Omental fat pad (tissue), 4 donors: ENCODE data around the gene DUSP9. TPM values are rescaled to one million over a fixed set of nuclear protein-coding genes. Genes with fewer than 3 reads are reported as not detected.

Source experiments
- ATAC-seq: fragments of 150-250 bp; one replicate; pipeline ENCODE4 v1.9.1; 2016; ENCODE audit warnings: mild to moderate bottlenecking, moderate library complexity; ENCODE audit not compliant: low FRiP score
- DNase-seq: peaks from one replicate; pipeline ENCODE4 v3.0.0-alpha.2; 2019; ENCODE audit warnings: low spot score
- CTCF ChIP-seq, 3 donors: fragments of 450-650 bp; IDR thresholded peaks; one replicate each; pipeline ENCODE4 v1.5.1; 2016 to 2017; ENCODE audit warnings: antibody characterized with exemption in 3 of 3, mild to moderate bottlenecking in 3 of 3, moderate library complexity in 2 of 3
- total RNA-seq, 4 donors: library from RNA; depleted of rRNA; stranded (reverse); fragments of >200 nt; gene quantifications; one replicate each; pipeline ENCODE4 v1.1.0, GENCODE V29; 2016

DUSP9 gene
- total RNA-seq, 4 donors from 2014 or later, result 0.48 to 2.3 TPM; not detected in 2

DNA sequence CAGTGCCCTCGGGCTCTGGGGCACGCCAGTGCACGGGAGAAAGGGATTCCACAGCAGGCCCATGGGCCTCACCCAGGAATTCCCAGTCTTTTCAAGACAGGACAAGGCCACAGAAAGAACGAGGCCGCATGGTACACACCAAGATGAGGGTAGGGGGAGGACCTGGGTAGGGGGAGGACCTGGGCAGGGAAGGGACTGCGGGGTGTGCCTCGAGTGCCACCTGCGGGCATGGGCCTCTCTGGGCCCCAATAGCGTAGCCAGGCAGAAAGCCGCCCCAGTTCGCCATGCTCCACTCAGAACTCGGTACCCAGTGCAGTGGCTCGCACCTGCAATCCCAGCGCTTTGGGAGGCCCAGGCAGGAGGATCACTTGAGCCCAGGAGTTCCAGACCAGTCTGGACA lies 14.0 kb upstream of the DUSP9 start:
- DNase-seq, result no peak
- ATAC-seq, result peak; percentile 4
- TF ChIP-seq CTCF (IDR thresholded peaks at IDR 0.05), result no peak

- DNase-seq (no peak), ATAC-seq (no peak)
- no peak for TF ChIP-seq CTCF (IDR thresholded peaks at IDR 0.05)
Observed at GRCh38 chrX:153633607-153634180, 13.3 kb upstream of the DUSP9 start.

DNA sequence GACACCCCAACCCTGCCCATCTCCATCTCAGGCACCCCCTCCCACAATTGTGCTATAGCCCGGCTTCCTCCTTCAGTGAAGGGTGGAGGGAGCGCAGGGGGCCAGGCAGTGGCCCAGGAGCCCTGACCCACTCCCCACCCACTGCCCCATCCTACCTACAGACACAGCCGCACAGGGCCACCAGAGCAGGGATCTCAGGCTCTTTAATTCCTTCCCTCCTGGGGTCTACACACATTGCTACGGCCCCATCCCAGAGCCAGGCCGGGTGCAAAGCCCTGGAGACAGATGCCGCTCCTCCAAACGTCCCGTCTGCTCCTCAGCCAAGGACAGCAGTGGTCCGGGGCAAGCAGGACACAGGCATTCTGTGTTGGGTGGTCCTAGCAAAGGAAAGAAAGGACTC lies 12.8 kb upstream of the DUSP9 start:
- no peak for DNase-seq
- no peak for ATAC-seq
- no peak for TF ChIP-seq CTCF (IDR thresholded peaks at IDR 0.05)

GRCh38 chrX:153634832-153635231 lies 12.2 kb upstream of the DUSP9 start:
- TF ChIP-seq CTCF (IDR thresholded peaks at IDR 0.05), result no peak
- DNase-seq (no peak), ATAC-seq (no peak)

DNA sequence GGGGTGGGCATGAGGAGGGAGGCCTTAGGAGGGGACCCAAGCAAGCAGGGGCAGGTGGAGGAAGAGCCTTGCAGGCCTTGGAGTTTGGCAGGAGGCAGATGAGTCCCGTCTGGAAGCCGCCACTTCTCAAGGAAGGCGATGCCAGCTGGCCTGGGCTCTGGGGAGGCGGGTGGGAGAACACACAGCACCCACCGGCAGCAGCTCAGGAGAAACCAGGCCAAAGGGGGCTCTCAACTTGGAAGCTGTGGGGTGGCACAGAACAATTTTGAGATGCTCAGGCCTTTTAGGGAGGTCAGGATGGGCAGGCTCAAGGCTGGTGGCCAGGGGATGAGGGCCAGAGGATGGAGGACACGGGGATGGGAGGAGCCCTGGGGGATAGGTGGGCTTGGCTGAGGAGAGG lies 11.6 kb upstream of the DUSP9 start:
- no peak for ATAC-seq
- no peak for DNase-seq
- no peak for TF ChIP-seq CTCF (IDR thresholded peaks at IDR 0.05)

DNA sequence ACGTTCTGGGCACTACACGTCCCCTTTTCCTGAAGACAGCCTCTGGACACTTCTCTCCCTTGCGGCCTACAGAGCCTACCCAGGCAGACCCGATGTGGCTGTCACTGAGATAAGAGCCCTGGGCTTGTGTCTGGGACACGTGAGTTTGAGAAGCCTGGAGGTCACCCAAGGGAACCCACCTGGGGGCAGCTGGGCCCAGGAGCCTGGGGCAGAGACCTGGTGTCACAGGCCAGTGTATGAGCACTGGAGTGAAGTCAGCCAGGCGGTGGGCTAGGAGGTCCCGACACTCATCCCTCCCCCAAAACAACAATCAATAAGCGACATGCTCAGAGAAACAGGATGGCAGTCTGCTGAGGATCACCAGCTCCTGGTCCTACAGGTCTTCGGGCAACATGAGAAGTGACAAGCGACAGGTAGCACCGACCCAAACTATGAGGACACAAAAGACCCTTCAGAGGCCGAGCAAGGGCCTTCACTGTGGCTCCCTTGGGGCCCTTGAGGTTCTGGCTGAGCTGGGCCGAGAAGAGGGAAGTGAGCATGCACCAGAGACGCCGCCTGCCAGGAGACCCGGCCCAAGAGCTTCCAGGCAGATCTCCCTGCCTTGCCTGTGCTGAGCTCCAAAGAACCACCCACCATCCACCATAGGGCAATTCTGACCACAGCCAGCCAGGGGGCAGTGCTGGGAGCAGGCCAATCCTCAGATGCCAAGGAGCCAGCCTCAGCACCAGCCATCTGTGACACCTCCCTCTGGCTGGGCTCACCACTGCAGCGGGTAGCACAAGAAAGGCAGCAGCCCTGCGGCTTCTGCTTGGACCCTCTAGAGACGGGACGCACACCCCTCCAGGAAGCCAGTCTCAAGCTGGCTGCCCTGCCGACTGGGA lies 11.0 kb upstream of the DUSP9 start:
- TF ChIP-seq CTCF (IDR thresholded peaks at IDR 0.05), result no peak
- DNase-seq (no peak), ATAC-seq (no peak)

DNA sequence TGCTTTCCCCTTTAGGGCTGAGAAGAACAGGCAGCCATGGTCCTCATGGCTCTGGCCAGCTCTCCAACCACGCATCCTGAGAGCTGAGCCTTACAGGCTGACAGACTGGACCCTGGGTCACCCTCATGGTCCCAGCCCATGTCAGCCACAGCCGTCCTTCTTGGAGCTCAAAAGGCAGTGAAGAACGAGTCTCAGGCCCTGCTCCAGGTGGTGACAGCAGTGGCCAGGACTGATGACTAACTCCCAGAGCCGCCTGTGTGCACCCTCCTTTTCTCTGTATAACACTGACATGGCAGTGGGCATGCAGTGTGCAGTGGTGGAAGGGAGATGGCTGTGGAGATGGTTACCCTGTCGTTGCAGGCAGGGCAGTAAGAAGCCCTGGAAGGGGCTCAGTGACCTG lies 10.3 kb upstream of the DUSP9 start:
- ATAC-seq (no peak), DNase-seq (no peak)
- TF ChIP-seq CTCF (IDR thresholded peaks at IDR 0.05), result no peak
